Measurements from ENCODE around the gene C15orf62.

- TF ChIP-seq CTCF (conservative IDR thresholded peaks at IDR 0.05): no peak
- no peak for TF ChIP-seq ZFX (IDR thresholded peaks at IDR 0.05)
Observed at GRCh38 chr15:40744815-40745152, 25.0 kb upstream of the C15orf62 start.
